ENCODE measurements around the gene FIG4.
"Not testable (repeated sequence)": the region's sequence is repeated elsewhere in the genome, so short reads cannot be mapped to it uniquely, and the experiment has no call there.

The FIG4 gene

DNA sequence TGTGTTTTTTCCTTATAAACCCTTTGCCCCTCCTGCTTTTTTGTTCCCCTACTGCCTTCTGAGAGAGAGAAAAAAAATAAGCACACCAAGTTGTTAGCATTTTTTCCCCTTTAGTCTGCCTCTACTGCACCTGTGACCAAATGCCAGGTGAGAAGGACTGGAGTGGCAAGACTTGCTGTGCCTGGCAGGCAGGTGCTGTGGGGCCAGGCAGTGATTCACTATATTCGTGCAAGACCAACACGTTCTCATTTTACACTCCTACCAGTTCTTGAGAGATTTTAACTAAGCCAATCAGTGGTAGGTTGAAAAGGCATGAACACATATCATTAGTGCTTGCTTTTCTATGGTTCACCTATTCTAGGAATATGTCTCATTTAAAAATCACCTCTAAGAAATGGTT is 109.7 kb downstream of the FIG4 start:
- DNase-seq, result no peak

DNA sequence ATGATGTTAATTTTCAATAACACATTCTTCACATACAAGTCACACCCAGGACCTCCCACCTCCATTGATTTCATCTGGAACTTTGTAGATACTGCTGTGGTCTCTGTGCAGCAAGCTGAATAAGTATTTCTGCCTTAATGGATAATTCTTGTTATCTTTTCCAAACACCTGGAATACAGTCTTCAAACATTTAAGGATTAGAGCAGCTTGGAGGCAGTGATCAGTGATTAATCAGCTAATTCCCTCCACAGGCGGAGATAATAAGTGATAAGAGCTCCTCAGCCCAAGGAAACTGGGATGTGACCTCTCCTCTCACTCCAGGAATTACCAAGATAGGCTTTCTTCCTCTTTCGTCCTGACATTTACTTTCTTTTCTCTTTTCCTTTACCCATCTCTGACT is 110.7 kb downstream of the FIG4 start:
- no peak for DNase-seq

DNA sequence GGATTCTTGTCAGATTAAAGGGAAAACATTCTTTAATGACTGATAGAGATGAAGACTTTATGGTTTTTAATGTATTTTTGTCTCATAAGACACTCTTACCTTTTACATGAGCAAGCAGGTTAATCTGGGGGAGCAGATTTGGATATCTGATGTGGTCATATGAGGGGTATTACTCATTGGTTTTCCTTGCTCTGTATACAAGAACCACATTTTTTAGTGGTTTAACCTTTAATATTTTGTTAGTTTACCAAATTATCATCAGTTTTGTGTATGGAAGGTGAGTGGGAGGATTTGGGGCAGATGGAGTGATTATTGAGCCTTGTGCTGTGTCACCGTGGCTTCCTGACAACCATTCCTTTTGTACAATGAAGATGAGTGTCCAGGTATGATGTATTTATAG is 112.9 kb downstream of the FIG4 start:
- no peak for DNase-seq

DNA sequence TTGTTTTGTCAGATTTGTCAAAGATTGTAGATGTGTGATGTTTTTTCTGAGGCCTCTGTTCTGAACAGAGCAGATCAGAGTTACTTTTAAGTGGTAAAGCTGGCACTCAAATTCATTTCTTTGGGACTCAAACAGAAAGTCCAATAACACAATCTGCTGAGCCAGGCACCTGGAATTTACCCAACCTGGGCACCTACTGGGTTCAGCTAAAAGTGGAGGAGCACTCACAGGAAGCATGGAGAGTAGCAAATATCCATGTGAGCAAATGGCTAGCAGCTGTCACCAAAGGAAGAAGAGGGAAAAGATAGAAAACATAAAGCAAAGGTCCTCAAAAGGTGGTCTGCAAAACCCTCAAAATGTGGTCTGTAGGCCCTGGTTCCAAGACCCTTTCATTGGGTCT is 116.8 kb downstream of the FIG4 start:
- no peak for DNase-seq

DNA sequence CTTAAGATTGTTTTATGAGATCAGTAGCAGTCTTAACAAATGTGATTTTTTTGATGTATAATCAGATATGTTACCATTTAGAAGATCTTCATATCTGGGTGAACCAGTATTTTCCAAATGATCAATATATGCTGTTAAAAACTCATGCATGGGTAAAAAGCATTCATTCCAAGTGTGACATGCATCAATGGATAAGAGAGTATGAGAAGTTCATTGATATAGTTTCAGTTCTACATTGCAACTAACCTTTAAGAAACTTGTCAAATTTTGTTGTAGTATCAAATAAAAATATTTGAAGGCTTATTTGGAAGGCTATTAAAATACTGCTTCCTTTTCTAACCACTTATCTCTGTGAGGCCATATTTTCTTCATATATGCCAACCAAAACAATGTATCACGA is 117.7 kb downstream of the FIG4 start:
- no peak for DNase-seq

DNA sequence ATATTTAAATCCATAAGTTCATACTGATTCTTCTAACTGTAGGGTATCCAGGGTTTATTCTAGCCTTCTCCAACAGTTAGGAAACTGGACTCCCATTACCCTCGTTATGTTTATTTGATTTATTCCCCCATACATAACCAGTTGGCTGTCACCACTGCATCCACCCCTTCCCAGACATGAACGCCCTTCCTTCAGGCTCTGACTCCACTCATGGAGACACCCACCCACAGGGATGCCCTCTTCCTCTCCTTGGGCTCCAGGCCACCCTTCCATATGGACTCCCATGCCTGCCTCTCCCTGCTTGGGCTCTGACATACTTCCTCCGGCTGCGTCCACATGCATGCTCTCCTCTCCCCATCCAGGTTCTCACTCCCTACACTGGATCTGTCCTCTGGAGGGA is 124.0 kb downstream of the FIG4 start:
- DNase-seq, result no peak

DNA sequence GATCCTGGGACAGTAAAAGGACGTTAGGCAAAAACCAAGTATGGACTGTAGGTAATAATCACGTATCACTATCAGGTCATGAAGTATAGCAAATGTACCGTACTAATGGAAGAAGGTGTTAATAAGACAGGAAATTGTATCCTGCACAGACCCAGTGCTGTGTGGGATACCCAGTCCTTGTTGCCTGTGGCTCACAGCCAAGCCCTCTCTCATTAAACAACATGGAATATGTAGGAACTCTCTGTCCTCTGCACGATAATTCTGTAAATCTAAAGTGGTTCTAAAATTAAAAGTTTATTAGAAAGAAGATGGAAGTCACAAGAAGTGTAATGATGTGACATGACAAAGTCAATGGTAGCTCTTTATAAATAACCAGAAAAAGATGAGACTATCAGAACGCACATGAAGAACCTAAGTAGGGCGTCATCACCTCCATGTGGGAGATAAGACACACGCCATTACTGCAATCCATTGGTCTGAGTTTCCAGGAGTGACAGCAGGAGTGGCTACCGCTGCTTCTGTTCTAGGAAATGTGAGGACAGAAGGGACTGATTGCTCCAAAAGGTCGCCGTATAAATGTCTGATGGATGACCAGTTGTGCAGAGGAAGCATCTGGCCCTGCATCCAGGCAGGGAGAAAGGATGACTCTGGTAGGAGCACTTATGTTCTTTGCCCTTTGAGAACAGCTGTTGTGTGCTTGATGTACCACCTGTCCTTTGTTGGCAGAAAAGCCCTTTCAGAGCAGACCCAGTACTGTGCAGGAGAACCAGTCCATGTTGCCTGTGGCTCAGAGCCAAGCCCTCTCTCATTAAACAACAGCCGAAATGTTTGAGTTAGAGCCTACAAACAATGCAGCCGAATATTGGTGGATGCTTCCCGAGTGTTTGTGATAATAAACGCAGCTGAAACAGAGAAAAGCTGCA is 125.6 kb downstream of the FIG4 start:
- DNase-seq, result no peak

DNA sequence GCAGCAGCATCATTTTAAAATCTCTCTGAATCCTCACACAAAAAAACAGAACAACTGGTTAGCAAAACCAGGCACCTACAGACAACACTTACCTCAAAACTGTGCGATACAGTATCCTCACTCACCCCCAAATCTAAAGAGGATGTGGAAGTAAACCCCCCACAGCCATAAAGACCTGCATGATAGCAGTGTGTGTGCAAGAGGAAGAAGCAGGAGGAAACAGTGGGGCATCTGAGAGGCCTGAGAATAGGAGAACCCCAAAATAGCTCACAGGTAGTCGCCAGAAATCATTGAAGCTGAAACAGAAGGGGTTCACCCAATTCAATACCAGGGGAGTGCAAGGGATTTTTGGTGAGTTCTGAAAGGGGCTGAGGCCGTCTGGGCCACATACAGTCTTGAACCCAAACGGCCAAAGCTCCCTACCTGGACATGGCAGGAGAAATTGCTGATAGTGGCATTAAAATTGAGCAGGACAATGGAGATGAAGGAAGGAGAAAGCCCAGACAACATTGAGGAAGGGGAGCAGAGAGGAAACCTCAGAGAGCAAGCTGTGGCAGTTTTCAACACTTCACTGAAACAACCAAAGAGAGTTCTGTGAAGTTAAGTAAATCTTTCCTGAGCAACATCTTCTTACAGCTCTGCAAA is 129.7 kb downstream of the FIG4 start:
- no peak for DNase-seq

DNA sequence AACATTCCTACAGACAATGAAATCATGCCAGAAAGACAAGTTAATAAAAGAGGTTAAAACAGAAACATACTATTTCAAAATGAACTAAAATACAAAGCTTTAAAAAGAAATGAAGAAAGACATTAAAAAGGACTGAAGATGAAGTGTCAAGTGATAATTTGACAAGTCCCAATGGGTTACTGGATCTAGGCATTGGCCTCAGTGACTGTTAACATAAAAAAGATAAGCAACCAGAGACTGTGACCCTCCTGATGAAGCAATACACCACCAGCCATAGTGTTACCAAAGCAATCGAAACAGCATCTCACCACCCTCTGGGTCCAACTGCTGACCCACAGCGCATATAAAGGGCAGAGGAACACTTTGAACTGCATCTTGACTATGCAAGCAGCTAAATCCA is 130.3 kb downstream of the FIG4 start:
- DNase-seq, result no peak

DNA sequence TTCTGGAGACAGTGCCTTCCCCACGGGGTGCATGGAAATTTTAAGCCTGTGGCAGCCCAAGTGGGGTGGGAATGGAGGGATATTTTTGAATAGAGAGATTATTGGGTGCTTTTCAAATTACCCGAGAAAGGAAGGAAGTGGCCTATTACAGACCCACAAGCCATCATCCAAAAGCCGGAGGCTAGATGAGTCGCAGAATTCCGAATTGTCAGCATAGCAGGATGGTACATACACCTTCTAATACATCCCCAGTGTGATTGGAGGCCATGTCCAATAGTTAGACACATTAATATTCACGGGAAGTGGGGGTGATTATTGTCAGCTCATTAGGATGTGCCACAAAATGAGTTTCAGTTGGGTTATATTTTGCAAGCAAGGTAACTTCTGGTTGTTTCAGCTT is 133.0 kb downstream of the FIG4 start:
- no peak for DNase-seq

DNA sequence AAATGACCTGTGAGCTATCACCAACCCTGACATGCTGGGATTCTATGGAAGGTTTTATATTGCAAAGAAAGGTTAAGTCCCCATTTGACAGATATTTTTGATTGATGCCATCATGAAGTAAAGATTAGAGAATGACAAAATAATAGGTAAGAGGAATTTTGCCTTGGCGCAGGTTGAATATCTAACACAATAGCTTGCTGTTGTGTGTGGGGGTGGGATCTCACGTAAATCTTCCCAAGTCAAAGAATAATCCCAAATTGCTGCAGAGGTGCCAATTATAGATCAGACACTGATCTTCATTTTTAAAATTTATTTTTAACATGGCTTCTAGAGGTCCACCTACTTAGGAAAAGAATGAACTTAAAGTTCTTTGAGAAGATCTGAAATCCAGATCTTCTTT is 135.5 kb downstream of the FIG4 start:
- no peak for DNase-seq

DNA sequence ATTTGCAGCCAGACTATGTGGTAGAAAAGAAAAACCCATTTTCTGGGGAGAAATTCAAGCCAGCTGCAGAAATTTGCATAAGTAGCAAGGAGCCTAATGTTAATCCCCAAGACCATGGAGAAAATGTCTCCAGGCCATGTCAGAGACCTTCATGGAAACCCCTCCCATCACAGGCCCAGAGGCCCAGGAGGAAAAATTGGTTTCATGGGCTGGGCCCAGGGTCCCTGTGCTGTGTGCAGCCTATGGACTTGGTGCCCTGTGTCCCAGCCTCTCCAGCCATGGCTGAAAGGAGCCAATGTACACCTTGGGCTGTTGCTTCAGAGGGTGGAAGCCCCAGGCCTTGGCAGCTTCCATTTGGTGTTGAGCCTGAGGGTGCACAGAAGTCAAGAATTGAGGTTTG is 140.3 kb downstream of the FIG4 start:
- not testable (repeated sequence) for DNase-seq

DNA sequence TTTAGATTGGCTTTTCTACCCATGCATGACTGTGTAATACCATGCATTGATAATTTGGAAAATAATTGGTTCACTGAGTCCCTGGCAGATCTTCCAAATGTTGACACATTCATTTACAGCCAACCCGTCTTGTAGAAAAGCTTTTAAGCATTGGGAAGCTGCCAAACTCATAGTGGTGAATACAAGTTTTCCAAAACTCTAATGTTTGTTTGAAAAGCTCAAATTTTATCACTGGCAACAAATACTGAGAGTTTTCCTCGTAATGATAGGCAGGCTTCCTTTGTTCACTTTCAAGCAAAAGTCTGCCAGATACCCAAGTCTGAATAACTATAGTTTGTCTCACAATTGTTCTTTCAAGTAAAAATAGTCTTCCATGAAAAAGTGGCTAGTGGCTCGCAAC is 143.0 kb downstream of the FIG4 start:
- DNase-seq, result no peak

DNA sequence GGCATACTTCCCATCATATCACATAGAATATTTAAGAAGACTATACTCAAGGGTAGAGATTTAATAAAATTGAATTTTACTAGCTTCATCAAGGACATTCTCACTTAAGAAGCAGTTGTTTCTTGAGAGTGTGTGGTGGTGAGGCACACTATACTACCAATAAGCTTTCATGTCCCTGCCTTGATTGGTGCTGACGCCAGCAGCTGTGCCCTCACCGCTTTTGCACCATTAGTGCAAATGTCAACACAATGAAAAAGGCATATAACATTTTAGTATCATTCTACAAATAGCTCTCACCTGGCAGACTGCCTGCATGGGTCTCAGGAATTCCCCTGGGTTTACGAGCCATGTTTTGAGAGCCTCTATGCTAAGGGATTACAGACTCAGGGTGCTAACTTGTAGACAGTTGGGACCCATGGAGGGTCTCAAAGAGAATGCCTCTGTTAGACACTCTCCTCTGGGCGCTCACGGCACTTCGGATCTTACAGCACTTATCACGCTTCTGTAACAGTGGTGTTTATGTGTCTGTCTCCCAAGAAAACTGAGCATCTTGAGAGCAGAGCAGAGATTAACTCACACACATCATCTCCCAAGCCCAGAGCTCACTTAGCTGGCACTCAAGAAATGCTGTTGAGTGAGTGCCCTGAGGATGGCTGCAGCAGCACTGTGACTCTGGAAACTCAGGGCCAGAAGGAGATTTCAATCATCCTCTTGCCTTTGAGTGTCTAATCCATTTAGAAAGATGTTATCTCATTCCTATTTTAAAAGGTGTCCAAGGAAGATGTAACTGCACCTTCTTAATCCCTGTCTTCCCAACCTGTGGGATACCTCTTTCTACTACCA is 143.7 kb downstream of the FIG4 start:
- no peak for DNase-seq

DNA sequence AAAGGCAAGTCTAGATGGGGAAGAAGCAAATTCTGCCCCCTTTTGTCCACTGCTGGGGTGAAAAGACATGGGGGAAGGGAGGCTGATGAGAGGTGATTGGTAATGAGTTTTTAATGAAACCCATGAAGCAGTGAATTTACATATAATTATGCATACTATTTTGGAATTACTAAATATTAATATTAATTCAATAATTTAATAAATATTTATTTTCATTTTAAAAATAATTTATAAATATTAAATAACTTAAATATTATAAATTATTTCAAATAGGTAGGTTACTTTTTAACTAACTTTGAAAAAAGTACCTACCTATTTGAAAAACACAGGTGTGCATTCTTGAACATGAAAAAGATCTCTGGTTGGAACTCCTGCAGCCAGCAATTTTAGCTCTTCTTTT is 148.9 kb downstream of the FIG4 start:
- DNase-seq, result no peak

DNA sequence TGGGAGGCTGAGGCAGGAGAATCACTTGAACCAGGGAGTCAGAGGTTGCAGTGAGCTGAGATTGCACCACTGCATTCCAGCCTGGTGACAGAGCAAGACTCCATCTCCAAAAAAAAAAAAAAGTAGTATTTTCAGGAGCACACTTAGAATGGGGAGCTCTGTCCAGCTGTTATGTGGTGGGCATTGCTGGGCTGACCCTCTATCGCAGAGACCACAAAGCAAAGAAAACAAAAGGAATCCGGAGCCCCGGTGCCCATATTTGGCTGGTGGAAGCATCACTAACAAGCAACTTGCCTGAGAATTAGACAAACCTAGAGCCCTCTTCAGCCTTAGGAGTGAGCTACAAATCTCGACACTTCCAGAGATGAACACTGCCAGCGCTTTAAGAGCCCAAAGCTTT is 149.7 kb downstream of the FIG4 start:
- no peak for DNase-seq

DNA sequence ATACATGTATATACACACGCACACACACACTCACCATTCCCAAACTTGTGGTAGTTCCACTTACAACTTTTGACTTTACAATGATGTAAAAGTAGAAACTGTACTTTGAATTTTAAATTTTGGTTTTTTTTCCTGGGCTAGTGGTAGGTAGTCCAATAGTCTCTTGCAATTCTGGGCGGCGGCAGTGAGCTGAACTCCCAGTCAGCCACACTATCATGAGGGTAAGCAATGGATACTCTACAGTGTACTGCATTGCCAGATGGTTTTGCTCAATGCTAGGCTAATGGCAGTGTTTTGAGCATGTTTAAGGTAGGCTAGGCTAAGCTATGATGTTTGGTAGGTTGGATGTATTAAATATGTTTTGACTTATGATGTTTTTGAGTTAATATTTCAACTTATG is 150.8 kb downstream of the FIG4 start:
- DNase-seq, result no peak

DNA sequence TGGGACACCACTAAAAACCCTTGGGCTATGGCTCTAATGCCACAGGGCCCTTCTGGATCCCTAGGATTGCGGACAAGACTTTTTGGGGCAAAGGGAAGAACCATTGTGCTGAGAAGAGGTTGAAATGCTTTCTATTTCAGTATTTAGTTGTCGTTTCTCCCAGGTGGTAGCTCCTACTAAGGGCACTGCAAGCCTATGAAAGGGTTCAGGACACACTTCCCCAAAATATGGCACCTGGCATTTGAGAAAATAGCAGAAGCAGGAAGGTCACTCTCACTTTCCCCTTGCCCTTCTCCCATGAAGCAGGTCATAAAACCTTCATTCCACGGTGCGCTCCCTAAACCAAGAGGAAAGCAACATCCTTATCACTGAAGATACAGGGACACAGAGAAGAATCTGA is 161.6 kb downstream of the FIG4 start:
- no peak for DNase-seq

DNA sequence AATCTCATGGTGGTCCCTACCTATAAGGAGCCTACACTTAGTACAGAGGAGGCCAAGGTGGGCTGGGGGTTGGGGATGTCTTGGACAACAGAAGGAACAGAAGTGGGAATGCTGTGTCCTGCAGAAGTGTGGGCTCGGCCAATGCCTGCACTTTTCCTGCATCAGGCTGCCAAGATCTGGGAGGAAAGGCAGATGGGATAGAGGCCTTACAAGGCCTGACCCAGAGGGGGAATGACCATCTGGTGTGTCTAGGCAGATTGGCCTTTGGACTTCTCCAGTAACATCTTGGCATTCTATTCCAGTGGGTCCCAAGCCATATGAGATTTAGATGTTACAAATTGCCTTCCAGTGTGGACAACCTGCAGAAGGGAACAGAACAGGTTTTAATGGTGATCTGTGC is 162.3 kb downstream of the FIG4 start:
- DNase-seq, result no peak

DNA sequence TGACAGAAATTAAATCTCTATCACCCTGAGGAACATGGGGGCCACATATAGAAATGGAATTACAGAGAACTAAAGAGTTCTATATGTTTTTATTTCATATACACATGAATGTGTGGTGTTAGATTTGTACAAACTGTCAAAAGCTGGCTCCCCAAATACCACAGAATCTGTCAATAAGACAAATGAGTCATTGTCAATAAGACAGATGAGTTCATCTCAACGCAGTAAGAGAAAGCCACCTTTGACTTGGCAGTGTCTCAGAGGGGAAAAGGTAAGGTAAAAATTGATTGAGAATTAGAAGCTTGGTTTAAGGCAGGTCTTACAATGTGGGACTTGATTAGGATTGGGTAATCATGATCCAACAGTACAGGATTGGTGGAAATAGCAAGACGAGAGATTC is 162.9 kb downstream of the FIG4 start:
- DNase-seq, result no peak

DNA sequence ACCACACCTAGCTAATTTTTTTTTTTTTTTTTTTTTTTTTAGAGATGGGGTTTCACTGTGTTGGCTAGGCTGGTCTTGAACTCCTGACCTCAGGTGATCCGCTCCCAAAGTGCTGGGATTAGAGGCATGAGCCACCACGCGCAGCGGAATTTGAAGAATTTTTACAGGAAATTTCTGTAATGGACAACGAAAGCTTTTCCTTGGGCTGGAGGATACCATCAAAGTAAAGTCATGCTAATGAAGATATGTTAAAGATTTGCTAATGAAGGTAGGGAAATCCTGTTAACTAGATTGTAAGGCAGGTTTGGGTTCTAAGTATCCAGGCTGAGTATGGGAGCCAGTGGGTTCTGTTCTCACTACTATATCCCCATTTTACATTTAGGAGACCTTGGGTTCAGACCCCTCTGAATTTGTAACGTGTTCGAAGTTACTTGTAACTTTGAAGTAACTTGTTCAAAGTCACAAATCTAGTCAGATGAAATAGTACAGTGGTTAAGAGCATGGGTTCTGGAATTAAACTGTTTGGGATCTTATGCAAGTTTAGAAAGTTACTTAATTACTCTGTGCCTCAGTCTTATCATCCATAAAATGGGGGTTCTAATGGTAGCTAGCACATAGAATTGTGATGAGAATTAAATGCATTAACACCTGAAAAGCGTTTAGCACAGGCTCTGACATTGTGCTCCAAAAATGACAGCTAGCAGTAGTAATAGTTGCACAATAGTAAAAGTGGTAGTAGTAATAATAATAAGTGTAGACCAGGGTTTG is 163.6 kb downstream of the FIG4 start:
- no peak for DNase-seq

DNA sequence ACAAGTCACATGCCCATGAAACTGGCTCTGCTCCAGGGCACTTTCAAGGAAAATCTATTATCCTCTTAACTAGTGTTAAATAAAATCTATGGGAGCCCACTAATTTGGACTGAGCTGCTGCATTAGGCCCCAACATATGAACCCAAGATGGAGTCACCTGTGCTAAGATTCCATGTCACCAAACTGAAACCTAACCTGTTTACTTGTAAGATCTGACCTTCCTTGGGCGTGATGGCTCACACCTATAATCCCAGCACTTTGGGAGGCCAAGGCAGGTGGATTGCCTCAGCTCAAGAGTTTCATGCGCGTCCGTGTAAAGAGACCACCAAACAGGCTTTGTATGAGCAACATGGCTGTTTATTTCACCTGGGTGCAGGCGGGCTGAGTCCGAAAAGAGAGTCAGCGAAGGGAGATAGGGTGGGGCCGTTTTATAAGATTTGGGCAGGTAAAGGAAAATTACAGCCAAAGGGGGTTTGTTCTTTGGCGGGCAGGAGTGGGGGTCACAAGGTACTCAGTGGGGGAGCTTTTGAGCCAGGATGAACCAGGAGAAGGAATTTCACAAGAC is 164.5 kb downstream of the FIG4 start:
- DNase-seq, result not testable (repeated sequence)

DNA sequence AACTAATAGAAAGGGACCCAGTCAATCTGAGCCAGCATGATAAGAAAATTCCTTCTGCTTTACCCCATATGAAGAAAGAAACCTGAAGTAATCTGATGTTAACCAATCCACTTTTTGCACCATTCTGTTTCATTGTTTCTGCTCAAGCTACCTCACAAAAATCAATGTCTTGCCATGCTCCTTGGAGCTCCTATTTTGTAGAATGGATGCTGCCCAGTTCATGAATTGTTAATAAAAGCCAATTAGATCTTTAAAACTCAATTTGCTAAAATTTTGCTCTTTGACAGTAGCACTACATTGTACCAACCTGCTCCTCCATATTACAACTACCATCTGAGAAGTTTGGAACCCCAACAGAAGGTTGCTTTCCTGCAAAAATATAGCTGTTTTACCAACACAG is 170.8 kb downstream of the FIG4 start:
- no peak for DNase-seq

Data from activated gamma-delta T cell treated with Interleukin-2 at 50 U/mL for 16 hours (primary cell).